Superior temporal gyrus (tissue), 1 donor: ENCODE measurements around the gene SPDYE16.
A peak's percentile ranks its signal among the peaks of the same experiment; 100 is the strongest.
"Not testable (repeated sequence)": the region's sequence is repeated elsewhere in the genome, so short reads cannot be mapped to it uniquely, and the experiment has no call there.

ENCODE experiments used
- DNase-seq: peaks from one replicate; pipeline ENCODE4 v3.0.0-alpha.2; 2016; ENCODE audit errors: extremely low spot score

Gene SPDYE16

GRCh38 chr7:76504351-76505167, 38.5 kb downstream of the SPDYE16 start:
- DNase-seq, result not testable (repeated sequence)

GRCh38 chr7:76503244-76503643, 39.9 kb downstream of the SPDYE16 start:
- DNase-seq, result not testable (repeated sequence)

GRCh38 chr7:76502836-76503235, 40.3 kb downstream of the SPDYE16 start:
- DNase-seq, result peak; percentile 5

GRCh38 chr7:76502224-76502623, 40.9 kb downstream of the SPDYE16 start:
- not testable (repeated sequence) for DNase-seq

- not testable (repeated sequence) for DNase-seq
These were observed 43.2 kb downstream of the SPDYE16 start for GRCh38 chr7:76499924-76500241.

GRCh38 chr7:76499201-76499923, 43.7 kb downstream of the SPDYE16 start:
- not testable (repeated sequence) for DNase-seq

- not testable (repeated sequence) for DNase-seq
These were observed 44.4 kb downstream of the SPDYE16 start for GRCh38 chr7:76498583-76499200.

- not testable (repeated sequence) for DNase-seq
These were observed 45.0 kb downstream of the SPDYE16 start for GRCh38 chr7:76497918-76498582.

- not testable (repeated sequence) for DNase-seq
These were observed 47.4 kb downstream of the SPDYE16 start for GRCh38 chr7:76495717-76496116.

GRCh38 chr7:76492139-76492538, 51.0 kb downstream of the SPDYE16 start:
- not testable (repeated sequence) for DNase-seq

- not testable (repeated sequence) for DNase-seq
These were observed 55.1 kb downstream of the SPDYE16 start for GRCh38 chr7:76487969-76488368.

GRCh38 chr7:76486618-76487017, 56.5 kb downstream of the SPDYE16 start:
- DNase-seq, result not testable (repeated sequence)

- not testable (repeated sequence) for DNase-seq
These were observed 57.1 kb downstream of the SPDYE16 start for GRCh38 chr7:76485822-76486610.

- not testable (repeated sequence) for DNase-seq
These were observed 58.6 kb downstream of the SPDYE16 start for GRCh38 chr7:76484456-76484855.

GRCh38 chr7:76483081-76483480, 60.0 kb downstream of the SPDYE16 start:
- DNase-seq, result not testable (repeated sequence)

- DNase-seq, result not testable (repeated sequence)
These were observed 60.4 kb downstream of the SPDYE16 start for GRCh38 chr7:76482660-76483059.
